Skeletal muscle satellite cell (primary cell): ENCODE data around the gene NPAS1.

Source experiments
- H3K27me3 ChIP-seq: 2 replicates; pipeline ENCODE4 v1.7.0; 2013; ENCODE audit warnings: low read length; ENCODE audit not compliant: control insufficient read depth, insufficient read depth
- H3K36me3 ChIP-seq: 2 replicates; pipeline ENCODE4 v1.7.0; 2013; ENCODE audit warnings: mild to moderate bottlenecking, control low read depth, low read length; ENCODE audit not compliant: insufficient read depth
- H3K4me1 ChIP-seq: 2 replicates; pipeline ENCODE4 v1.7.0; 2013; ENCODE audit warnings: low read length; ENCODE audit not compliant: control insufficient read depth, insufficient read depth
- H3K4me2 ChIP-seq: 2 replicates; pipeline ENCODE4 v1.7.0; 2013; ENCODE audit warnings: mild to moderate bottlenecking, low read length
- H3K4me3 ChIP-seq: 2 replicates; pipeline ENCODE4 v1.7.0; 2013; ENCODE audit warnings: low read length
- H3K9ac ChIP-seq: 2 replicates; pipeline ENCODE4 v1.7.0; 2013; ENCODE audit warnings: mild to moderate bottlenecking, low read depth, low read length, moderate library complexity
- H3K9me3 ChIP-seq: replicated peaks from 2 replicates; pipeline ENCODE4 v1.7.0; 2013; ENCODE audit warnings: mild to moderate bottlenecking, control low read depth, low read length

The NPAS1 gene

GRCh38 chr19:47063874-47064273, 44.2 kb downstream of the NPAS1 start:
- Histone ChIP-seq H3K9me3 (no peaks in the 10 kb centered on the region), H3K36me3 (peaks cover 32% of the 10 kb centered on the region), H3K4me2 (no peak overlapping the region)

GRCh38 chr19:47065242-47065641, 45.6 kb downstream of the NPAS1 start:
- Histone ChIP-seq H3K4me1 (no peaks in the 10 kb centered on the region), H3K36me3 (peaks cover 43% of the 10 kb centered on the region), H3K27me3 (no peaks in the 10 kb centered on the region), H3K4me2 (no peak overlapping the region), H3K4me3 (no peak overlapping the region), H3K9me3 (no peaks in the 10 kb centered on the region), H3K9ac (no peak overlapping the region)

More at GRCh38 chr19:47063874-47064273, 44.2 kb downstream of the NPAS1 start:
- Histone ChIP-seq H3K4me1 (no peaks in the 10 kb centered on the region), H3K4me3 (no peak overlapping the region), H3K9ac (no peak overlapping the region), H3K27me3 (no peaks in the 10 kb centered on the region)

GRCh38 chr19:47066376-47067214, 47.0 kb downstream of the NPAS1 start:
- no peak overlapping the region for H3K4me3 ChIP-seq

GRCh38 chr19:47067215-47067847, 47.7 kb downstream of the NPAS1 start:
- H3K9me3 ChIP-seq, result no peaks in the 10 kb centered on the region
- no peak overlapping the region for H3K4me3 ChIP-seq
- H3K9ac ChIP-seq, result no peak overlapping the region
- H3K4me1 ChIP-seq, result no peaks in the 10 kb centered on the region
- H3K36me3 ChIP-seq, result peaks cover 63% of the 10 kb centered on the region
- no peak overlapping the region for H3K4me2 ChIP-seq
- no peaks in the 10 kb centered on the region for H3K27me3 ChIP-seq

More at GRCh38 chr19:47066376-47067214, 47.0 kb downstream of the NPAS1 start:
- H3K27me3 ChIP-seq, result no peaks in the 10 kb centered on the region
- H3K4me2 ChIP-seq, result no peak overlapping the region
- H3K36me3 ChIP-seq, result peaks cover 57% of the 10 kb centered on the region
- no peaks in the 10 kb centered on the region for H3K4me1 ChIP-seq
- no peaks in the 10 kb centered on the region for H3K9me3 ChIP-seq
- no peak overlapping the region for H3K9ac ChIP-seq

- no peaks in the 10 kb centered on the region for H3K27me3 ChIP-seq
- no peak overlapping the region for H3K4me3 ChIP-seq
- H3K9me3 ChIP-seq, result no peaks in the 10 kb centered on the region
- peaks cover 67% of the 10 kb centered on the region for H3K36me3 ChIP-seq
- no peaks in the 10 kb centered on the region for H3K4me1 ChIP-seq
- H3K9ac ChIP-seq, result no peak overlapping the region
- H3K4me2 ChIP-seq, result no peak overlapping the region
These were observed 48.6 kb downstream of the NPAS1 start for GRCh38 chr19:47068246-47068645.

GRCh38 chr19:47068876-47069406, 49.3 kb downstream of the NPAS1 start:
- Histone ChIP-seq H3K4me2 (no peak overlapping the region), H3K27me3 (no peaks in the 10 kb centered on the region), H3K4me3 (no peak overlapping the region), H3K9me3 (no peaks in the 10 kb centered on the region), H3K9ac (no peak overlapping the region), H3K4me1 (no peaks in the 10 kb centered on the region), H3K36me3 (peaks cover 67% of the 10 kb centered on the region)

- H3K36me3 ChIP-seq, result peaks cover 63% of the 10 kb centered on the region
- H3K4me2 ChIP-seq, result no peak overlapping the region
- H3K4me3 ChIP-seq, result no peak overlapping the region
- H3K4me1 ChIP-seq, result no peaks in the 10 kb centered on the region
- H3K27me3 ChIP-seq, result no peaks in the 10 kb centered on the region
- H3K9ac ChIP-seq, result no peak overlapping the region
- no peaks in the 10 kb centered on the region for H3K9me3 ChIP-seq
These were observed 50.2 kb downstream of the NPAS1 start for GRCh38 chr19:47069795-47070194.

- Histone ChIP-seq H3K9me3 (no peaks in the 10 kb centered on the region), H3K36me3 (peaks cover 63% of the 10 kb centered on the region), H3K9ac (no peak overlapping the region), H3K4me3 (no peak overlapping the region), H3K4me2 (no peak overlapping the region), H3K27me3 (no peaks in the 10 kb centered on the region), H3K4me1 (no peaks in the 10 kb centered on the region)
These were observed 51.1 kb downstream of the NPAS1 start for GRCh38 chr19:47070756-47071155.

- Histone ChIP-seq H3K9ac (no peak overlapping the region), H3K4me1 (no peaks in the 10 kb centered on the region), H3K4me3 (no peak overlapping the region), H3K27me3 (no peaks in the 10 kb centered on the region), H3K4me2 (no peak overlapping the region), H3K36me3 (peaks cover 67% of the 10 kb centered on the region), H3K9me3 (no peaks in the 10 kb centered on the region)
These were observed 52.1 kb downstream of the NPAS1 start for GRCh38 chr19:47071731-47072130.

GRCh38 chr19:47072323-47072722, 52.7 kb downstream of the NPAS1 start:
- no peak overlapping the region for H3K4me3 ChIP-seq
- no peak overlapping the region for H3K9ac ChIP-seq
- no peak overlapping the region for H3K4me2 ChIP-seq
- H3K9me3 ChIP-seq, result no peaks in the 10 kb centered on the region
- H3K36me3 ChIP-seq, result peaks cover 66% of the 10 kb centered on the region
- no peaks in the 10 kb centered on the region for H3K27me3 ChIP-seq
- no peaks in the 10 kb centered on the region for H3K4me1 ChIP-seq

- Histone ChIP-seq H3K4me2 (no peak overlapping the region), H3K9ac (no peak overlapping the region), H3K9me3 (no peaks in the 10 kb centered on the region), H3K36me3 (peaks cover 62% of the 10 kb centered on the region), H3K4me1 (no peaks in the 10 kb centered on the region), H3K4me3 (no peak overlapping the region), H3K27me3 (no peaks in the 10 kb centered on the region)
These were observed 53.9 kb downstream of the NPAS1 start for GRCh38 chr19:47073574-47073973.
